GM21390 (cell line): ENCODE measurements around the gene BCAS3.
"Not testable (repeated sequence)": the region's sequence is repeated elsewhere in the genome, so short reads cannot be mapped to it uniquely, and the experiment has no call there.

Source experiments
- ATAC-seq: cut with Tn5 transposase; IDR thresholded peaks from one replicate; pipeline ENCODE4 v1.9.1; 2021; ENCODE audit not compliant: unreplicated experiment

Gene BCAS3

DNA sequence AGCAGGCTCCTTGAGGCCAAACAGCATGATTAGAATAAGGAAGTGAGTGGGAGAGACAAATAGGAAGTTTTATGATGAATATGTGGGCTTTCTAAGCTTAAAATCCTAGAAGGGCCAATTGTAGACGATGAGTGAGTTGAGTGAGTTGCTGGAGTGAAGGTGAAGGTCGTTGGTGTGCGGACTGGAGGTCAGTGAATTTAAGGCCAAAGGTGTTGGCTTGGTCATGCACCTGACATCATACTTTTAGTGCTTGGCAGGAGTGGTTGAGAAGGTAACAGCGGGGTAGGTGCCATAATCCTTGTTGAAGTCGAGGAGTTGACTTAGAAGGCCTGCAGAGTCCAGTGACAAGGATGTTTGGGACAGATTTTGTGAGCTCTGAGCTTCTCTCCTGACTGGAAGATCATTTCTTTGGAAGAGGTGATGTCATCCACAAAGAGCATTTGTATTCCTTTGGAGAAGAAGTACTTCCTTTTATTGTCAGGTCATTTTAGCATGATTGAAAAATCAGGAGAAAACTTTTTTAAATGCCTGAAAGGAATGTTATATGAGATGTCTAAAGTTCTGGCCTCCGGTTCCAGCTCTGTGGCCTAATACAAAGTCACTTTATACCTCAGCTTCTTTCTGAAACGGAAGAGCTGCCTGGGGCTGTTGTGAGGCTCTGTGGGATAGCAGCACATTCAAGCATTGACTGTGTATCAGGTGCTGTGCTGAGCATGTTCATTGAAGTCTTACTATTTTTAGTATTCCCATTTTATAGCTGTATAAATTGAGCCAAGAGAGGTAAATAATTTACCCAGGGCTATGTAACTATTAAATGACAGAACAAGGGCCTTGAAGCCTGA lies 668.4 kb downstream of the BCAS3 start:
- no peak for ATAC-seq

GRCh38 chr17:61349350-61349749 lies 671.7 kb downstream of the BCAS3 start:
- no peak for ATAC-seq

DNA sequence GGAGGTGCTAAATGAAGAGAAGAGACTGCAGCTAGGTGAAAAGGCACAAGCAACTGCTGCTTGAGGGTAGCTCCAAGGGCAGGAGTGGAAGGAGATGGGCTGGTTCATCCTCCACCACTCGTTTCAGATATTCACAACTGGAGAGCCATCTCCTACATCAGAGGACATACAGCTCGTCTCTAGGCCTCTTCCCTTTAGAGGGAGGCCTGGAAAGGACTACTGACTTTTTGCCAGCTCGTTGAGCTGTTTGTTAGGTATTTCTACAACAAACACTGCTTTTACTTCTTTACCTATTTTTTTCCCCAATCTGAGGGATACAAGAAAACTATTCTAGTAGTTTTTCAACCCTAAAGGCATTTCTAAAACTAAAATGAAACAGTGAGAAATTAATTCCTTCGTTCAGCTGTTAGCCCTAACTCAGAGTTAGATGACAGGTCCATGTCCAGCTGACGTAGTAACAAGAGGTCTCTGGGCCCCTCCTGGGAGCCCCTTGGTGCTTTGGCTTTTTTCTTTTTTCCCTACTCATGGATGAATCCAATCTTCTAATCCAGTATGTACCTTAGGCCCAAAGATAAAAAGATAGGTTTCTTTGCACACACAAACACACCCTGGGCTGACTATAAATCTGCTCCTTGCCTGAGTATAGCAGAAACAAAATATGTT lies 674.2 kb downstream of the BCAS3 start:
- no peak for ATAC-seq

GRCh38 chr17:61352408-61352770 lies 674.7 kb downstream of the BCAS3 start:
- ATAC-seq, result no peak

GRCh38 chr17:61352781-61353491 lies 675.3 kb downstream of the BCAS3 start:
- no peak for ATAC-seq

DNA sequence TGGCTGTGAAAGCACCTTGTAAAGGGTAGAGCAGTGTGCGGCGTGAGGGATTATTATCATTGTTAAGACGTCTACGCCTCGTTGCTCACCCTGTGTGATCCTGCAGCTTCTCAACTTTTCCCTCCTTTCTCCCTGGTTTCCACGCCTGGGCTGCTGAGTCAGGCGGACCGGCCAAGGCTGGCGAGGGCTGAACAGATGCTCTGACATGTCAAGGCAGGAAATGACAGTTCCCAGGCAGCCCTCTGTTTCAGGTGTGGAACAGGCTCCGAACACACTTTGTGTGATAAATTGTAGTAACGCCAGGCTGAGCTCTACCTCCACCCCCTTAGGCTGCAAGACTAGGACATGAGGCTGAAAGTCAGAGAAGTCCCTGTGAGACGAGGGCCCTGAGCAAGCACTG lies 676.0 kb downstream of the BCAS3 start:
- no peak for ATAC-seq

- ATAC-seq, result no peak
These were observed 677.5 kb downstream of the BCAS3 start for GRCh38 chr17:61354895-61355874.

DNA sequence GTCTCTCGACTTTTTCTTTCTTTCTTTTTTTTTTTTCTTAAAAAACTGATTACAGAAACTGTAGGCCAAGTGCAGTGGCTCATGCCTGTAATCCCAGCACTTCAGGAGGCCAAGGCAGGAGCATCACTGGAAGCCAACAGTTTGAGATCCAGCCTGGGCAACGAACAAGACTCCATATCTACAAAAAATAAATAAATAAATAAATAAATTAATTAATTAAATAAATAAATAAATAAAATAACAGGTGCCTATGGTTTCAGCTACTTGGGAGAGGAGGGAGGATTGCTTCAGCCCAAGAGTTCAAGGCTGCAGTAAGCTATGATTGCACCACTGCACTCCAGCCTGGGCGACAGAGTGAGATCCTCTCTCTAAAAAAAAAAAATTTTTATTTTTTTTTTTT lies 679.4 kb downstream of the BCAS3 start:
- ATAC-seq, result not testable (repeated sequence)

GRCh38 chr17:61359513-61359912 lies 681.9 kb downstream of the BCAS3 start:
- ATAC-seq, result not testable (repeated sequence)

GRCh38 chr17:61360318-61360943 lies 682.8 kb downstream of the BCAS3 start:
- no peak for ATAC-seq

DNA sequence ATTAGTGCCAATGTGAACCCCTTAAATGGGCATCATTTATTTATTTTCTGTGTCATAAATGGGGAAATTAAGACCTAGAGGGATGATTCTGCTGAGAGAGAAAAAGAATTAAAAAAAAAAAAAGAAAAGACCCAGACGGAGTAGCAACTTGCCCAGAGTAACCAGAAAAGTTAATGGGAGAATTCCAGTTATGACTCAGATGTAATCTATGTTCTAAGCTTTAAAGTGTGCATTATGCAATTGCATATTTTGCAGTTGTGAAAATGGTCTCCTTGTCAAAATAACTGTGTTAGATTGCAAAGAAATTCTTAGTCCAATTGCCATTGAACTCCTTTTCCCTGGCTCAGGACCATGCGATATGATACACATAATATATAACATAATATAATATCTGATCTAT lies 683.4 kb downstream of the BCAS3 start:
- no peak for ATAC-seq

DNA sequence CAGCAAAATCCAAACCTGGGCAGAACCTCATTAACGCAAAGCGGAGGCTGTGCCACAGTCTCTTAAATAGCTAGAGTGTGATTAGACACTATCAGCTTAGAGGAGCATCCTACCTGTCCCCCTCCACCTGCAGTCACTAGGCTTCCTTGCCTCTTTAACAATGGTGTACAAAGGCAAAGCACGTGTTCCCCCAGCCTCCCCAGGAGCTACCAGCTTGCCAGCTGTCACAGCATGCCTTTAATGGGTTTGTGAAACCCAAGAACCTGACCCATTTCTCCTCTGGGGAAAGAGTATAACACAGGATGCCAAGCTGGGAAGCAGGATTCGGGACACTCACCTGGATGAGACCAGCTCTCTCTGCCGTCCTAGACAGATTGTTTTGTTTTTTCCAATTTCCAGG lies 684.7 kb downstream of the BCAS3 start:
- ATAC-seq, result no peak

DNA sequence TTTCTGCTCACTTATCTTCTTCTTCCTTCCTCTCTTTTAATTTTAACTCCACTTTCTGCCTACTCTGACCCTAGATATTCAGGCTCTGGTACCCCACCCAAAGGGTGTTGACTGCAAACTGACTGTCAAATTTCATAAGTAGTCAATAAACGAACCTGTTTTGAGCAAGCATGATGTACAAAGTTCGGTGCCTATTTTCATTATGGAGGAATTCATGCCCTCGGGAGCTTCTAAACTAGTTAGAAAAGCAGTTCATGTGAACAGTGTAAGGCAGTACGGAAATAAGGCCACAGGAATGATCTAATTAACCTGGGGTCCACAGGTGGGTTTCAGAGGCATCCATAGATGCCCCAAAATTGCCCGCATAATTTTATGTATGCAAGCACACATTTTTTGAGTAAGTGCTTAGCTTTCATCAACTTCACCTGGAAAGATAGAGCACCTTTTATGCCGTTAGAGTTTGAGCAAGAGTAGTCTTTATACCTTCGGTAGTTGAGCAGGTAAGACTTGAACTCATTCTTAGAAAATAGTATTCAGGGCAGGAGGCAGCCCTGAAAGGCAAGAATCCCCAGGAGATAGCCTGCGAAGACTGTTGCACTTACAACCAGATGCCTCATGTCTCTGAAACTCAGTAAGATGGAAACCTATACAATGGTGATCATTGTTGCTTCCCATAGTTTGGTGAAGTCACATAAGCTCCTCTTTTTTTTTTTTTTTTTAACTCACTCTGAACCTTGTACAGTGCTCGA lies 685.4 kb downstream of the BCAS3 start:
- no peak for ATAC-seq

DNA sequence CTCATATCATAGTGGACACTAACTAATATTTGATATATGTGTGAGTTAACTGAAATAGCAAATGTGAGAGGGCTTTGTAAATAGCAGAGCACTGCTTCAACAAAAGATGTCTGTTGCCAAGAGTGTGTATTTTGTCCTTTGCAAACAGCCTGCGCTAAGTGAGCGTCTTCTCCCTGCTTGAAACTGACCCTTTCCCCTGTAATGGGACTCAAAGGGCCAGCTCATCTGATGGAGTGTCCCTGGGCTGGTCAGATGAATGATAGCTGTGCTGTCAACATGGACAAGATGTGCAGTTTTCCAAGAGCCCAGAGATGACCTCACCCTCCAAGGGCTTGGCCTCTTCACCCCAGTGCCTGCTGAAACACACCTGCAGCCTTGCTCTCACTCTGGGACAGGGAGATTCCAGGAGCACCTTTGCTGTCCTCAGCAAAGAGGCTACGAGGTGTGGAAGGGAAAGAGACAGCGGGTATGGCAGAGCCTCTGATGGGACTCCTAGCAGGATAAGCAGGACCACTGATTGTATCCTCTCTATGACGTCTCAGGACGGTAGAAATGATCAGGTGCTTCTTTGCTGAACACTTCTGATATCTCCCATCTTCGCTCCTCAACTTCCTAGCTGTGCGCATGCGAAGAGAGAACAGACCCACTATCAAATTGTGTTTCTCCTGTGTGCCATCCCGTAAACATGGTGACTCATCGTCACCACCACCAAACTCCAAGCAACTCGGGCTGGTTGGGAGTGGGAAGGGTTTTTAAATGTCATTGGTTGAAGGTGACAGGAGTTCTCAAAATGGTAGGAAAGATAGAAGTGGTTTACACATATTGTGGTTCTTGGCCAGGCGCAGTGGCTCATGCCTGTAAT lies 686.2 kb downstream of the BCAS3 start:
- ATAC-seq, result no peak

DNA sequence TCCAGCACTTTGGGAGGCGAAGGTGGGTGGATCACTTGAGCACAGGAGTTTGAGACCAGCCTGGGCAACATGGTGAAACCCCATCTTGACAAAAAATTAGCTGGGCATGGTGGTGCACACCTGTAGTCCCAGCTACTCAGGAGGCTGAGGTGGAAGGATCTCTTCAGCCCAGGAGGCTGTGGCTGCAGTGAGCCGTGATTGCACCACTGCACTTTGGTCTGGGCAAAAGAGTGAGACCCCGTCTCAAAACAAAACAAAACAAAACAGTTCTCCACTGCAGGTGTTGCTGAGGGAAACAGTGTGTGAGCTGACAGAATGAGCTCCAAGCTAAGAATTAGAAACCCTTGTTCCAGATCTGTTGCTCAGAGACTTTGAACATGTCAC lies 686.8 kb downstream of the BCAS3 start:
- no peak for ATAC-seq

DNA sequence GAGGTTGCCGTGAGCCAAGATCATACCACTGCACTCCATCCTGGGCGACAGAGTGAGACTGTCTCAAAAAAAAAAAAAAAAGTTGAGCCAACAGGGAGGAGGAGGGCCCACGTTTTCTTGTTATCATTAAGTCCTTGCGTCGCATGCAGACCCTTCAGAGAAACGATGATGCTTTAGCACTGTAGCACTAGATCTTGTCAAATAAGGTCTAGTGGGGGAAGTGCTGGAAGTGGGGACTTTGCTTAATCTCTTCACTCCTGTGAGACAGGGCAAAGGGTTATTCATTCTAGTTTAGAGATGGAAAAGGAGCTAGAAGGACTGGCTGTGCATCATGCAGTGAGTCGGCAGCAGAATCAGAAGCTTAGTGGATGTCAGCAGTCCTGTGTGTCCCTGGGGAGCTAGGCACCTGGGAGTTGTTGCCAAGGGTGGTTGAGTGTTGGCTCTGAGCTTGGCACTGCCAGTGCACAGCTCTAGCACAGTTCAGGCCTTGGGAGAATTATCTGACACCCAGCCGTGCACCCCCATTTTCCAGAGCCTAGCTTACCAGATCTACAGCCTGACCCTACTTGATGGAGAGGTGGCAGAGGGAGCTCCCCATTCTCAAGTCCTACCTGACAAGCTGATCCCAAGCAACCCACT lies 688.5 kb downstream of the BCAS3 start:
- no peak for ATAC-seq

DNA sequence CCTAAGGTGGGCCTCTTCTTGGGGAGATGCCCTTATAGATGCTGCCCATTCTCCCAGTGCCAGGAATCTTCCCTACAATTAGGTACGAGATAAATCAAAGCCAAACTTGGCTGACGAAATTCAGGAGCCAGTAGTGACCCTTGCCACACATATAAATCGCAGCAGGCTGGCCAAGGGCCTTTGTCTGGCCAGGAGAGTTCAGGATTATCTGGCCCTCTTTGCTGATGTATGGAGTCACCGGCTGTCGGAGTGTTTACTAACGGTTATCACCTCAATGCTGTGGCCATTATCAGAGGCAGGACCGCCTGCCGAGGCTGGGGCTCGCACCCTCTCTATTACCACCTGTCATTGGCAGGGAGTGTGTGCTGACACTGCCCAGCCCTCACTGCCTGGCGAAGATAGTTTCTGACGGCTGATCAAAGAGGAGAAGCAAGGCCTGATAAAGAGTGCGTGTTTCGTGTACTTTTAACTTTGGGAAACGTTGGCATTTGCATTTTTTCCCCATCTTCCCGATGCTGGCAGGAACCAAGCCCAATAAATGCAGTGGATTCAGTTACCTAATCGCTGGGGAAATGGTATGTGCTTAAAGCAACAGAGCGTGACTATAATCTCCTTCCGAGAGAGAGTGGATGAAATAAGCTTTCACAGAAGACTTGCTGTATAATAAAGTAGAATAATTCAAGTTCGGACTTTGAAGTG lies 689.2 kb downstream of the BCAS3 start:
- no peak for ATAC-seq
